ENCODE data around the gene TIMM13. TPM values are rescaled to one million over a fixed set of nuclear protein-coding genes. Genes with fewer than 3 reads are reported as not detected.
"Not testable (repeated sequence)": the region's sequence is repeated elsewhere in the genome, so short reads cannot be mapped to it uniquely, and the experiment has no call there.

Gene TIMM13
- total and polyA plus RNA-seq, 9 donors: 99.2 to 120 (median 107) TPM

GRCh38 chr19:2397173-2397572 is 30.2 kb downstream of the TIMM13 start:
- not testable (repeated sequence) for H3K9me3 ChIP-seq (replicated peaks; ENCODE audit: control insufficient read depth, low read depth, low read length); H3K27ac ChIP-seq (ENCODE audit: low read length); H3K27me3 ChIP-seq (ENCODE audit: control insufficient read depth, insufficient read depth, low read length); H3K4me1 ChIP-seq (ENCODE audit: control insufficient read depth, insufficient read depth, low read length); H3K36me3 ChIP-seq (ENCODE audit: control insufficient read depth, insufficient read depth, low read length); H3K4me3 ChIP-seq (ENCODE audit: low read length); DNase-seq
- 80% methylated on average over 3 of the region's 7 CpGs for WGBS (ENCODE audit: insufficient coverage)

- H3K9me3 ChIP-seq (replicated peaks; ENCODE audit: control insufficient read depth, low read depth, low read length); H3K4me1 ChIP-seq (ENCODE audit: control insufficient read depth, insufficient read depth, low read length); H3K27ac ChIP-seq (ENCODE audit: low read length); DNase-seq; H3K36me3 ChIP-seq (ENCODE audit: control insufficient read depth, insufficient read depth, low read length); H3K27me3 ChIP-seq (ENCODE audit: control insufficient read depth, insufficient read depth, low read length); H3K4me3 ChIP-seq (ENCODE audit: low read length): not testable (repeated sequence)
- WGBS (ENCODE audit: insufficient coverage): 90% methylated on average over 11 of the region's 18 CpGs
Observed at GRCh38 chr19:2395293-2395829, 32.0 kb downstream of the TIMM13 start.

- no peak overlapping the region for H3K27ac ChIP-seq (ENCODE audit: low read length)
- peak; percentile 40 for DNase-seq
- no peak overlapping the region for H3K4me3 ChIP-seq (ENCODE audit: low read length)
- H3K4me1 ChIP-seq (ENCODE audit: control insufficient read depth, insufficient read depth, low read length): no peaks in the 10 kb centered on the region
- 60% methylated on average over 10 of the region's 27 CpGs for WGBS (ENCODE audit: insufficient coverage)
- H3K9me3 ChIP-seq (replicated peaks; ENCODE audit: control insufficient read depth, low read depth, low read length): no peaks in the 10 kb centered on the region
- H3K27me3 ChIP-seq (ENCODE audit: control insufficient read depth, insufficient read depth, low read length): peaks cover 1% of the 10 kb centered on the region
- H3K36me3 ChIP-seq (ENCODE audit: control insufficient read depth, insufficient read depth, low read length): no peaks in the 10 kb centered on the region
Observed at GRCh38 chr19:2394442-2395292, 32.7 kb downstream of the TIMM13 start.

- Histone ChIP-seq H3K9me3 (replicated peaks; ENCODE audit: control insufficient read depth, low read depth, low read length) (no peaks in the 10 kb centered on the region), H3K27me3 (ENCODE audit: control insufficient read depth, insufficient read depth, low read length) (peaks cover 3% of the 10 kb centered on the region), H3K27ac (ENCODE audit: low read length) (no peak overlapping the region), H3K36me3 (ENCODE audit: control insufficient read depth, insufficient read depth, low read length) (no peaks in the 10 kb centered on the region), H3K4me1 (ENCODE audit: control insufficient read depth, insufficient read depth, low read length) (no peaks in the 10 kb centered on the region), H3K4me3 (ENCODE audit: low read length) (no peak overlapping the region)
- no peak for DNase-seq
- WGBS (ENCODE audit: insufficient coverage): 79% methylated on average over 5 of the region's 8 CpGs
Observed at GRCh38 chr19:2394054-2394441, 33.3 kb downstream of the TIMM13 start.

GRCh38 chr19:2392899-2393298 is 34.5 kb downstream of the TIMM13 start:
- not testable (repeated sequence) for H3K27ac ChIP-seq (ENCODE audit: low read length); H3K4me3 ChIP-seq (ENCODE audit: low read length); H3K9me3 ChIP-seq (replicated peaks; ENCODE audit: control insufficient read depth, low read depth, low read length); H3K36me3 ChIP-seq (ENCODE audit: control insufficient read depth, insufficient read depth, low read length); H3K27me3 ChIP-seq (ENCODE audit: control insufficient read depth, insufficient read depth, low read length); H3K4me1 ChIP-seq (ENCODE audit: control insufficient read depth, insufficient read depth, low read length); DNase-seq
- WGBS (ENCODE audit: insufficient coverage): 73% methylated on average over 3 of the region's 8 CpGs

GRCh38 chr19:2392366-2392765 is 35.0 kb downstream of the TIMM13 start:
- peaks cover 6% of the 10 kb centered on the region for H3K27me3 ChIP-seq (ENCODE audit: control insufficient read depth, insufficient read depth, low read length)
- no peaks in the 10 kb centered on the region for H3K36me3 ChIP-seq (ENCODE audit: control insufficient read depth, insufficient read depth, low read length)
- no peak overlapping the region for H3K27ac ChIP-seq (ENCODE audit: low read length)
- no peaks in the 10 kb centered on the region for H3K9me3 ChIP-seq (replicated peaks; ENCODE audit: control insufficient read depth, low read depth, low read length)
- DNase-seq: no peak
- WGBS (ENCODE audit: insufficient coverage): 44% methylated on average over 4 of the region's 7 CpGs
- no peak overlapping the region for H3K4me3 ChIP-seq (ENCODE audit: low read length)
- no peaks in the 10 kb centered on the region for H3K4me1 ChIP-seq (ENCODE audit: control insufficient read depth, insufficient read depth, low read length)

GRCh38 chr19:2391118-2391725 is 36.2 kb downstream of the TIMM13 start:
- DNase-seq: peak; percentile 81

GRCh38 chr19:2389594-2389993 is 37.8 kb downstream of the TIMM13 start:
- Histone ChIP-seq H3K27me3 (ENCODE audit: control insufficient read depth, insufficient read depth, low read length) (peaks cover 10% of the 10 kb centered on the region), H3K4me1 (ENCODE audit: control insufficient read depth, insufficient read depth, low read length) (peaks cover 4% of the 10 kb centered on the region), H3K4me3 (ENCODE audit: low read length) (no peak overlapping the region), H3K27ac (ENCODE audit: low read length) (no peak overlapping the region), H3K36me3 (ENCODE audit: control insufficient read depth, insufficient read depth, low read length) (no peaks in the 10 kb centered on the region), H3K9me3 (replicated peaks; ENCODE audit: control insufficient read depth, low read depth, low read length) (no peaks in the 10 kb centered on the region)
- WGBS (ENCODE audit: insufficient coverage): 89% methylated on average over 19 of the region's 21 CpGs
- DNase-seq: no peak

More at GRCh38 chr19:2391118-2391725, 36.2 kb downstream of the TIMM13 start:
- 0% methylated on average over 1 of the region's 10 CpGs for WGBS (ENCODE audit: insufficient coverage)
- H3K27me3 ChIP-seq (ENCODE audit: control insufficient read depth, insufficient read depth, low read length): peaks cover 6% of the 10 kb centered on the region
- no peaks in the 10 kb centered on the region for H3K4me1 ChIP-seq (ENCODE audit: control insufficient read depth, insufficient read depth, low read length)
- H3K4me3 ChIP-seq (ENCODE audit: low read length): no peak overlapping the region
- H3K27ac ChIP-seq (ENCODE audit: low read length): no peak overlapping the region
- H3K36me3 ChIP-seq (ENCODE audit: control insufficient read depth, insufficient read depth, low read length): no peaks in the 10 kb centered on the region
- no peaks in the 10 kb centered on the region for H3K9me3 ChIP-seq (replicated peaks; ENCODE audit: control insufficient read depth, low read depth, low read length)

- Histone ChIP-seq H3K9me3 (replicated peaks; ENCODE audit: control insufficient read depth, low read depth, low read length) (no peaks in the 10 kb centered on the region), H3K36me3 (ENCODE audit: control insufficient read depth, insufficient read depth, low read length) (no peaks in the 10 kb centered on the region), H3K4me1 (ENCODE audit: control insufficient read depth, insufficient read depth, low read length) (peaks cover 8% of the 10 kb centered on the region), H3K27ac (ENCODE audit: low read length) (no peak overlapping the region), H3K27me3 (ENCODE audit: control insufficient read depth, insufficient read depth, low read length) (peaks cover 11% of the 10 kb centered on the region), H3K4me3 (ENCODE audit: low read length) (no peak overlapping the region)
- no peak for DNase-seq
- 57% methylated on average over 12 of the region's 20 CpGs for WGBS (ENCODE audit: insufficient coverage)
Observed at GRCh38 chr19:2387367-2388288, 39.8 kb downstream of the TIMM13 start.
